ENCODE measurements around the gene SDK1. TPM values are rescaled to one million over a fixed set of nuclear protein-coding genes. Genes with fewer than 3 reads are reported as not detected.

Gene SDK1
- total RNA-seq, 3 donors from 2014 or later (not counting 1 experiment from before 2014, with no cell fraction given) = 0.05 to 0.11 TPM; not detected in 1

DNA sequence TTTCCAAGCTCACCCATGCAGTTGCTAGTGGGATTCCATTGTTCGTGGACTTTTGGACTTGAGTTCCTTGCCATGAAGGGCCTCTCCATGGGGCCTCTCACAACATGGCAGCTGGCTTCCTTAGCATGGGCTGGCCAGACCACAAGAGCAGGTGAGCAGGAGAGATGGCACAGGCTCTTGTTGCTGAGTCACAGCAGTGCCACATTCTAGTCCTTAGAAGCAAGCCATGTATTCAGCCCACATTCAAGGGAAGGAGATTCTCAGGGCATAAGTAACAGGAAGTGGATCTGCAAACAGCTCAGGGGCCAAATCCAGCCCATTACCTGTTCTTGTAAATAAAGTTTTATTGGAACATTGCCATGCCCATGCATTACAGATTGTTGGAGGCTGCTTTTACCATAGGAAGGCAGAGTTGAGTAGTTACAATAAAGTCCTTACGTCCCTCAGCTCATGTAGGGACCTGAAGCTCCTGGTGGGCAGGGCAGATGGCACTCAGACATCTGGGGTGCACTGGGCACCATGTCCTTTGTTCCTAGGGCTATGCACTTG lies 899.6 kb downstream of the SDK1 start:
- DNase-seq (no peak), ATAC-seq (no peak)
- TF ChIP-seq, protein P1, sequence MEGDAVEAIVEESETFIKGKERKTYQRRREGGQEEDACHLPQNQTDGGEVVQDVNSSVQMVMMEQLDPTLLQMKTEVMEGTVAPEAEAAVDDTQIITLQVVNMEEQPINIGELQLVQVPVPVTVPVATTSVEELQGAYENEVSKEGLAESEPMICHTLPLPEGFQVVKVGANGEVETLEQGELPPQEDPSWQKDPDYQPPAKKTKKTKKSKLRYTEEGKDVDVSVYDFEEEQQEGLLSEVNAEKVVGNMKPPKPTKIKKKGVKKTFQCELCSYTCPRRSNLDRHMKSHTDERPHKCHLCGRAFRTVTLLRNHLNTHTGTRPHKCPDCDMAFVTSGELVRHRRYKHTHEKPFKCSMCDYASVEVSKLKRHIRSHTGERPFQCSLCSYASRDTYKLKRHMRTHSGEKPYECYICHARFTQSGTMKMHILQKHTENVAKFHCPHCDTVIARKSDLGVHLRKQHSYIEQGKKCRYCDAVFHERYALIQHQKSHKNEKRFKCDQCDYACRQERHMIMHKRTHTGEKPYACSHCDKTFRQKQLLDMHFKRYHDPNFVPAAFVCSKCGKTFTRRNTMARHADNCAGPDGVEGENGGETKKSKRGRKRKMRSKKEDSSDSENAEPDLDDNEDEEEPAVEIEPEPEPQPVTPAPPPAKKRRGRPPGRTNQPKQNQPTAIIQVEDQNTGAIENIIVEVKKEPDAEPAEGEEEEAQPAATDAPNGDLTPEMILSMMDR (IDR thresholded peaks at IDR 0.05) = no peak
- H3K27ac Mint-ChIP-seq = no peak overlapping the region
- peaks cover 6 to 20% of the 10 kb centered on the region in 2 donors for H3K4me1 Mint-ChIP-seq
- H3K4me3 Mint-ChIP-seq = no peak overlapping the region
- no peak overlapping the region for H3K27ac ChIP-seq (ENCODE audit: low read length)
- H3K36me3 Mint-ChIP-seq = no peaks in the 10 kb centered on the region
- H3K27me3 Mint-ChIP-seq (ENCODE audit: low read depth in 2 of 2) = no peaks in the 10 kb centered on the region
- no peaks in the 10 kb centered on the region for H3K36me3 ChIP-seq (ENCODE audit: control insufficient read depth, insufficient read depth, low read length)
- no peaks in the 10 kb centered on the region for H3K9me3 Mint-ChIP-seq
- no peaks in the 10 kb centered on the region for H3K9me3 ChIP-seq (ENCODE audit: control insufficient read depth, insufficient read depth, low read length)
- no peak overlapping the region for H3K4me3 ChIP-seq (ENCODE audit: low read length)
- 82% methylated on average over 2 of the region's 2 CpGs for WGBS (ENCODE audit: insufficient coverage)
- no peaks in the 10 kb centered on the region for H3K27me3 ChIP-seq (ENCODE audit: control insufficient read depth, insufficient read depth, low read length)
- intact Hi-C loops (cut with micrococcal nuclease) = no loop called here
- no peaks in the 10 kb centered on the region for H3K4me1 ChIP-seq (ENCODE audit: control insufficient read depth, insufficient read depth, low read length)

DNA sequence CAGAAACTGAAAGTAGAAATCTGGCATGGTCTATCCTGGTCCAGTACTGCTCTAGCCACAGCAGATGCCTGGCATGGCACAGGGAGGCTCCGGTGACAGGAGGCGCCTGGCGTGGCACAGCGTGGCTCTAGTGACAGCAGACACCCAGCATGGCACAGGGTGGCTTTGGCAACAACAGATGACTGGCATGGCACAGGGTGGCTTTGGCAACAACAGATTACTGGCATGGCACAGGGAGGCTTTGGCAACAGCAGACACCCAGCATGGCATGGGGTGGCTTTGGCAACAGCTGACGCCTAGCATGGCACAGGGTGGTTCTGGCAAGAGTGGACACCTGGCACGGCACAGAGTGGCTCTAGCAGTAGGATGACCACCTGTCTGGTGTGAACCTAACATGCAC lies 900.5 kb downstream of the SDK1 start:
- H3K36me3 Mint-ChIP-seq = no peaks in the 10 kb centered on the region
- no peak overlapping the region for H3K27ac Mint-ChIP-seq
- H3K9me3 ChIP-seq (ENCODE audit: control insufficient read depth, insufficient read depth, low read length) = no peaks in the 10 kb centered on the region
- no peak overlapping the region for H3K4me3 ChIP-seq (ENCODE audit: low read length)
- no peak for DNase-seq
- no peak overlapping the region for H3K27ac ChIP-seq (ENCODE audit: low read length)
- peaks cover 6 to 16% of the 10 kb centered on the region in 2 donors for H3K4me1 Mint-ChIP-seq
- H3K4me1 ChIP-seq (ENCODE audit: control insufficient read depth, insufficient read depth, low read length) = no peaks in the 10 kb centered on the region
- H3K36me3 ChIP-seq (ENCODE audit: control insufficient read depth, insufficient read depth, low read length) = no peaks in the 10 kb centered on the region
- no peaks in the 10 kb centered on the region for H3K9me3 Mint-ChIP-seq
- intact Hi-C loops (cut with micrococcal nuclease) = no loop called here
- TF ChIP-seq, protein P1 (IDR thresholded peaks at IDR 0.05) = no peak
- H3K27me3 ChIP-seq (ENCODE audit: control insufficient read depth, insufficient read depth, low read length) = no peaks in the 10 kb centered on the region
- ATAC-seq = no peak
- no peak overlapping the region for H3K4me3 Mint-ChIP-seq
- no peaks in the 10 kb centered on the region for H3K27me3 Mint-ChIP-seq (ENCODE audit: low read depth in 2 of 2)
- 92% methylated on average over 6 of the region's 6 CpGs for WGBS (ENCODE audit: insufficient coverage)

DNA sequence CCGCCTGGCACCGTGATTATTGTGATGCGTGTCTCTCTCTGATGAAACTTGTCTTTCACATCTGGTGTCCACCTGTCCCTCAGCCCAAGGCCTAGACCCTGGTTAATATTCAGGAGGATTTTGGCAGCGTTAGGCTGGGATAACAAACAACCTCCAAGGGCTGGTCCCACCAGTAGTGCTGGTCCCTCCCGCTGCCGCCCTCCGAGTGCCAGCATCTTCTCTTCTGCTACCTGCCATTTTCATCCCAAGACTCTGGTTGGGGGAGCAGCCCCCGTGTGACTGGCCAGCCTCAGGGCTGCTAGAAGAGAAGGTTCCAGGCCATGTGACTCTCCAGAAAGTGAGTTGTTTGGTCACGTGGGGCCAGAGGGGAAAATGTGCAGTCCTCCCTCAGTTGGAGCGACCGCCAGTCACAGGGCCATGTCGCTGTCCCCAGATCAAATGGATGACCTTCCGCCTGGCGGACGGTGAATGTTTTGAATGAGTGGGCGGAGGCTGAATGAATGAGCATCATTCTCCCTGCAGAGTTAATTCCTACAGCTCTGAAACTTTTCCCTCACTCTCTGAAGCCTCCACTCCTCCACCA lies 901.2 kb downstream of the SDK1 start:
- no peaks in the 10 kb centered on the region for H3K36me3 ChIP-seq (ENCODE audit: control insufficient read depth, insufficient read depth, low read length)
- intact Hi-C loops (cut with micrococcal nuclease) = no loop called here
- 89% methylated on average over 16 of the region's 16 CpGs for WGBS (ENCODE audit: insufficient coverage)
- H3K27ac Mint-ChIP-seq = no peak overlapping the region
- no peaks in the 10 kb centered on the region for H3K27me3 ChIP-seq (ENCODE audit: control insufficient read depth, insufficient read depth, low read length)
- H3K36me3 Mint-ChIP-seq = no peaks in the 10 kb centered on the region
- no peaks in the 10 kb centered on the region for H3K9me3 ChIP-seq (ENCODE audit: control insufficient read depth, insufficient read depth, low read length)
- ATAC-seq (no peak), DNase-seq (no peak)
- no peak overlapping the region for H3K4me3 Mint-ChIP-seq
- TF ChIP-seq, protein P1 (IDR thresholded peaks at IDR 0.05) = no peak
- H3K4me1 ChIP-seq (ENCODE audit: control insufficient read depth, insufficient read depth, low read length) = no peaks in the 10 kb centered on the region
- H3K27me3 Mint-ChIP-seq (ENCODE audit: low read depth in 2 of 2) = no peaks in the 10 kb centered on the region
- H3K9me3 Mint-ChIP-seq = no peaks in the 10 kb centered on the region
- no peak overlapping the region for H3K4me3 ChIP-seq (ENCODE audit: low read length)
- H3K4me1 Mint-ChIP-seq = peaks cover 6 to 16% of the 10 kb centered on the region in 2 donors
- no peak overlapping the region for H3K27ac ChIP-seq (ENCODE audit: low read length)

DNA sequence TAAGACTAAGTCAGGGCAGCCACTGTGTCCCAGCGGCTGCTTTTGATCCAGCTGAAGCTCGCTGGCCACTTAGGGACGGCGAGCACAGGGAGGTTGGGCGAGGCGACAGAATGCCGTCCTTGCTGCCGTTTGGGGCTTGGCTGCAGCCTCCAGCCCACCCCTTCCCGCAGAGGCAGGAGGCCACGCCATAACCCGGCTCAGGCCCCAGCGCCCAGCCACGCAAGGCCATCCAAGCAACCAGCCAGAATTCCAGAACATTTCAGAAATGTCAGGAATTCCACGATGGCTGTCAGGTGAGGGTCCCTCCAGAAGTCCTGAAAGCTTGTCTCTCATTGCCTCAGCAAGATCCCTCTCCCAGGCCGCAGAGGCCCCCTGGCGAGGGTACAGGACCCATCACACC lies 901.9 kb downstream of the SDK1 start:
- TF ChIP-seq, protein P1 (IDR thresholded peaks at IDR 0.05) = no peak
- no peak for ATAC-seq
- Mint-ChIP-seq H3K4me1 (peaks cover 6 to 16% of the 10 kb centered on the region in 2 donors), H3K9me3 (no peaks in the 10 kb centered on the region), H3K27ac (no peak overlapping the region), H3K4me3 (no peak overlapping the region), H3K36me3 (no peaks in the 10 kb centered on the region), H3K27me3 (ENCODE audit: low read depth in 2 of 2) (no peaks in the 10 kb centered on the region)
- no peak for DNase-seq
- 92% methylated on average over 16 of the region's 16 CpGs for WGBS (ENCODE audit: insufficient coverage)
- intact Hi-C loops (cut with micrococcal nuclease) = no loop called here
- Histone ChIP-seq H3K4me3 (ENCODE audit: low read length) (no peak overlapping the region), H3K36me3 (ENCODE audit: control insufficient read depth, insufficient read depth, low read length) (no peaks in the 10 kb centered on the region), H3K27me3 (ENCODE audit: control insufficient read depth, insufficient read depth, low read length) (no peaks in the 10 kb centered on the region), H3K27ac (ENCODE audit: low read length) (no peak overlapping the region), H3K4me1 (ENCODE audit: control insufficient read depth, insufficient read depth, low read length) (no peaks in the 10 kb centered on the region), H3K9me3 (ENCODE audit: control insufficient read depth, insufficient read depth, low read length) (no peaks in the 10 kb centered on the region)
